ENCODE results near the gene CTXN1.
A peak's percentile ranks its signal among the peaks of the same experiment; 100 is the strongest.
"Not testable (repeated sequence)": the region's sequence is repeated elsewhere in the genome, so short reads cannot be mapped to it uniquely, and the experiment has no call there.

Gene CTXN1

GRCh38 chr19:7930765-7931164, 4.8 kb upstream of the CTXN1 start:
- no peaks in the 10 kb centered on the region for H3K9me3 ChIP-seq (ENCODE audit: low read depth, low read length)
- no peak for DNase-seq (ENCODE audit: low read depth, low spot score)
- peaks cover 55% of the 10 kb centered on the region for H3K36me3 ChIP-seq (ENCODE audit: insufficient read depth, low read length)
- H3K9ac ChIP-seq (ENCODE audit: insufficient read length): no peak overlapping the region
- TF ChIP-seq EZH2 (IDR thresholded peaks at IDR 0.05): no peak
- no peak for TF ChIP-seq FOXP2 (optimal IDR thresholded peaks at IDR 0.05; ENCODE audit: control extremely low read depth, extremely low read length, insufficient read depth)
- no peak for TF ChIP-seq POLR2AphosphoS5 (IDR thresholded peaks at IDR 0.05; ENCODE audit: borderline replicate concordance, low read depth, low read length)
- H3K27ac ChIP-seq: 0 out of 2 replicates have a peak overlapping the region, but pooled peaks have one; percentile 25
- H3K4me3 ChIP-seq: no peak overlapping the region

DNA sequence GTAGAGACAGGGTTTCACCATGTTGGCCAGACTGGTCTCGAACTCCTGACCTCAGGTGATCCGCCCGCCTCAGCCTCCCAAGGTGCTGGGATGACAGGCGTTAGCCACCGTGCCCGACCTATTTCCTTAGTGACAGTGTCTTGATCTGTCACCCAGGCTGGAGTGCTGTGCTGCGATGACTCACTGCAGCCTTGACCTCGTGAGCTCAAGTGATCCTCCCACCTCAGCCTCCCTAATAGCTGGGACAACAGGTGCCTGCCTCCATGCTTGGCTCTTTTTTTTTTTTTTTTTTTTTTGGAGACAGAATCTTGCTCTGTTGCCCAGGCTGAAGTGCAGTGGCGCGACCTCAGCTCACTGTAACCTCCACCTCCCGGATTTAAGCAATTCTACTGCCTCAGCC, 4.1 kb upstream of the CTXN1 start:
- H3K36me3 ChIP-seq (ENCODE audit: insufficient read depth, low read length): peaks cover 49% of the 10 kb centered on the region
- not testable (repeated sequence) for H3K9ac ChIP-seq (ENCODE audit: insufficient read length); H3K27ac ChIP-seq; H3K9me3 ChIP-seq (ENCODE audit: low read depth, low read length); DNase-seq (ENCODE audit: low read depth, low spot score); H3K4me3 ChIP-seq

- Histone ChIP-seq H3K4me3 (no peak overlapping the region), H3K36me3 (ENCODE audit: insufficient read depth, low read length) (peaks cover 39% of the 10 kb centered on the region), H3K27ac (peak overlapping the region; percentile 78), H3K9me3 (ENCODE audit: low read depth, low read length) (no peaks in the 10 kb centered on the region), H3K9ac (ENCODE audit: insufficient read length) (peak overlapping the region; percentile 20)
- TF ChIP-seq POLR2AphosphoS5 (IDR thresholded peaks at IDR 0.05; ENCODE audit: borderline replicate concordance, low read depth, low read length) (no peak; the same call in 1 of the 2 replicates), EZH2 (IDR thresholded peaks at IDR 0.05) (no peak), FOXP2 (optimal IDR thresholded peaks at IDR 0.05; ENCODE audit: control extremely low read depth, extremely low read length, insufficient read depth) (no peak)
- DNase-seq (ENCODE audit: low read depth, low spot score): no peak
Observed at GRCh38 chr19:7928741-7929701, 3.1 kb upstream of the CTXN1 start.

- Histone ChIP-seq H3K9me3 (ENCODE audit: low read depth, low read length) (no peaks in the 10 kb centered on the region), H3K4me3 (no peak overlapping the region), H3K9ac (ENCODE audit: insufficient read length) (peak overlapping the region; percentile 20), H3K27ac (peak overlapping the region; percentile 78), H3K36me3 (ENCODE audit: insufficient read depth, low read length) (peaks cover 32% of the 10 kb centered on the region)
- no peak for DNase-seq (ENCODE audit: low read depth, low spot score)
- TF ChIP-seq EZH2 (IDR thresholded peaks at IDR 0.05): no peak
- no peak for TF ChIP-seq FOXP2 (optimal IDR thresholded peaks at IDR 0.05; ENCODE audit: control extremely low read depth, extremely low read length, insufficient read depth)
- 0 out of 2 replicates have a peak, but pooled peaks have one; percentile 1 for TF ChIP-seq POLR2AphosphoS5 (IDR thresholded peaks at IDR 0.05; ENCODE audit: borderline replicate concordance, low read depth, low read length)
Observed at GRCh38 chr19:7928334-7928706, 2.4 kb upstream of the CTXN1 start.

- no peak for DNase-seq (ENCODE audit: low read depth, low spot score)
- Histone ChIP-seq H3K27ac (peak overlapping the region; percentile 78), H3K36me3 (ENCODE audit: insufficient read depth, low read length) (peaks cover 29% of the 10 kb centered on the region), H3K9ac (ENCODE audit: insufficient read length) (no peak overlapping the region), H3K4me3 (no peak overlapping the region), H3K9me3 (ENCODE audit: low read depth, low read length) (no peaks in the 10 kb centered on the region)
- TF ChIP-seq FOXP2 (optimal IDR thresholded peaks at IDR 0.05; ENCODE audit: control extremely low read depth, extremely low read length, insufficient read depth) (no peak), POLR2AphosphoS5 (IDR thresholded peaks at IDR 0.05; ENCODE audit: borderline replicate concordance, low read depth, low read length) (peak; percentile 33; the same call in 1 of the 2 replicates)
Observed at GRCh38 chr19:7927605-7928333, 1.8 kb upstream of the CTXN1 start.

DNA sequence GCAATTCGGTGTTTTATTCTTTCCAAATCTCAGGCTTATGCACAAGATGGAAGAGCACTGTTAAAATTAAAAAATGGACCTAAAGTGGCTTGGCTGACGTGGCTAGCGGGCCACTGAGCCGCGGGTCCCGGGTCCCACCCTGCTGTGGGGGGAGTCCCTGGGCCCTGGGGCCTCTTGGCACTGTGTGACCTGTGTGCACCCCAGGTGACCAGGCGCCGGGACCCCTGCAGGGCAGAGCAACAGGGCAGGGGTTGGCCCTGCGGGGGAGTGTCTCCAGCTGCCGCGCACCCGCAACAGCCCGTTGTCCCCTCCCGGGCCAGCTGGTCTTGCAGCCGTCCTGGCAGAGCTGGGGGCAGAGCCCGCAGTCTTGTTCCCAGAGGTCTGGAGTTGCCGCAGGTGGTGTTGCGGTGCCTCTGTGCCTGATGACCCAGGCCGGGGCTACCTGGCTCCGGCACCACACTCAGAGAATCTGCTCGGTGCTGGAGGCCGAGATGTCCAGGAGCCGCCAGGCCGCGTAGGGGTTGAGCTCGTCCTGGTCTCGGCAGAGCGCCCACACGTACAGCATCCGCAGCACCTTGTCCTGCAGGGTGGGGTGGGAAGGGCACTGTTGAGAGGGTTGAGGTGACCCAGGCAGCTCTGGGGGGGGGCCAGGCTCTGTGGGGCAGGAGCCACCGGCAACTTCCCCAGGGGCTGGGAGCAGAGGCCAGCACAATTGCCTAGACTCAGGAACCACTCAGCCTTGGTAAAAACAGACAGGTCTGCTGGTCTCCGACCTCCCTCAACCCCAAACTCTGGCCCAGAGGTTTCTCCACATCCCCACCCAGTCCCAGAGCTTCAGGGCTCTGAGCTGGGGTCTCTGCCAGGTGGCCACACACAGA, 1.0 kb upstream of the CTXN1 start:
- H3K9ac ChIP-seq (ENCODE audit: insufficient read length): no peak overlapping the region
- H3K4me3 ChIP-seq: no peak overlapping the region

GRCh38 chr19:7925171-7925851, 624 bp downstream of the CTXN1 start:
- no peak for TF ChIP-seq FOXP2 (optimal IDR thresholded peaks at IDR 0.05; ENCODE audit: control extremely low read depth, extremely low read length, insufficient read depth)
- TF ChIP-seq POLR2AphosphoS5 (IDR thresholded peaks at IDR 0.05; ENCODE audit: borderline replicate concordance, low read depth, low read length): peak; percentile 34; the same call in 1 of the 2 replicates
- no peak for TF ChIP-seq EZH2 (IDR thresholded peaks at IDR 0.05)
- no peak for DNase-seq (ENCODE audit: low read depth, low spot score)
- peak overlapping the region; percentile 57; the same call in 1 of the 2 replicates for H3K27ac ChIP-seq
- H3K36me3 ChIP-seq (ENCODE audit: insufficient read depth, low read length): peaks cover 13% of the 10 kb centered on the region
- H3K9me3 ChIP-seq (ENCODE audit: low read depth, low read length): no peaks in the 10 kb centered on the region
- H3K9ac ChIP-seq (ENCODE audit: insufficient read length): peak overlapping the region; percentile 71
- peak overlapping the region; percentile 83 for H3K4me3 ChIP-seq

More for the DNA sequence above, 1.0 kb upstream of the CTXN1 start:
- no peak for TF ChIP-seq FOXP2 (optimal IDR thresholded peaks at IDR 0.05; ENCODE audit: control extremely low read depth, extremely low read length, insufficient read depth)
- TF ChIP-seq EZH2 (IDR thresholded peaks at IDR 0.05): no peak
- TF ChIP-seq POLR2AphosphoS5 (IDR thresholded peaks at IDR 0.05; ENCODE audit: borderline replicate concordance, low read depth, low read length): no peak
- peaks cover 29% of the 10 kb centered on the region for H3K36me3 ChIP-seq (ENCODE audit: insufficient read depth, low read length)
- H3K9me3 ChIP-seq (ENCODE audit: low read depth, low read length): no peaks in the 10 kb centered on the region
- no peak overlapping the region for H3K27ac ChIP-seq
- no peak for DNase-seq (ENCODE audit: low read depth, low spot score)

Data from SK-N-MC (cell line).